HG02623 (cell line): ENCODE data around the gene ADCY9.
"Not testable (repeated sequence)": the region's sequence is repeated elsewhere in the genome, so short reads cannot be mapped to it uniquely, and the experiment has no call there.

ENCODE experiments used
- ATAC-seq: cut with Tn5 transposase; IDR thresholded peaks from one replicate; pipeline ENCODE4 v1.9.1; 2021; ENCODE audit warnings: moderate library complexity; ENCODE audit not compliant: unreplicated experiment

The ADCY9 gene

DNA sequence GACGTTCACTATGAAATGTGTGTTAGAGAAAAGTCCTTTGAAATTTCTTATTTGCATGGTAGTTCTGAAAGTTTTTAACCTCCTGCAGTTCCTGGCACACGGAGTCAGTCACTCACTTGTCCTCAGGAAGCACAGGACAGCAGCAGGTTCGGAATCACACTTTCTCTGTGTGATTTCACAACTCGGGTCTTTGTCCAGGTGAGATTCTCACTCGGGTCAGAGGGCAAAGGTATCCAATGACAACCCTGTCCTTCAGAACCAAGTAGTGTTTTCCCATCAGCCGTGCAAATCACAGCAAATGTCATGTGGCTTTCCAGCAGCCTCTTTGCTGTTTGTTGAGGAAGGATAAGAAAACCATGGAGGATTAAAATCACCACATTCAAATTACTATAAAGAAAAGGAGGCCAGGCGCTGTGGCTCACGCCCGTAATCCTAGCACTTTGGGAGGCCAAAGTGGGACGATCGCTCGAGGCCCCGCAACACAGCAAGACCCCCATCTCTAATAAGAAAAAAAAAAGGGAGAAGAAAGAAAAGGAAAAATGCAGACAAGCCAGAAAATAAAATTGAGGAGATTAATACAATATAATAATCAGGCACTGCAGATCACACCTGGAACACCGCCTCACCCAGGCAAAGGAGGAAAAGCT is 22.0 kb downstream of the ADCY9 start:
- ATAC-seq = no peak

DNA sequence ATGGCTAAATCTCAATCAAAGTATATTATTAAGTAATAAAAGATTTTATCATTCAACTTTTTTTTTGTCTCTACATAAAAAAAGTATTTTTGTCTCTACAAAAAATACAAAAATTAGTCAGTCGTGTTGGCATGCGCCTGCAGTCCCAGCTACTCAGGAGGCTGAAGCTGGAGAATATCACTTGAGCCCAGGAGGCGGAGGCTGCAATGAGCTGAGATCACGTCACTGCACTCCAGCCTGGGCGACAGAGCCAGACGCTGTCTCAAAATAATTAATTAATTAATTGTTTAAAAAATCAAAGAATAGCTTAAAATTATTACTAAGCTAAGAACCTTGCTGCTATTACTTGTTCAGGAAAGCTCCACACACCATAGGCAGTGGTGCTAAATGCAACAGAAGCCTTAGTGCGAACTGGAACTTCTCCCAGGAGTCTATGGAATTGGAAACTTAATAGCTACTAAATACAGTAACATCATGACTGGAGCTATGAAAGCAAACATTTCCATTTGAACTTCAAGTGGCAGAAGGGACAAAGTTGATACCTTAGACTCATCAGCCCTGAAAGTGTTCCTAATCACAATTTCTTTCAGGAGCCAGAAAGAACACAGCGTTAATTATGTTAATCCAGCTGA is 22.6 kb downstream of the ADCY9 start:
- ATAC-seq = no peak

DNA sequence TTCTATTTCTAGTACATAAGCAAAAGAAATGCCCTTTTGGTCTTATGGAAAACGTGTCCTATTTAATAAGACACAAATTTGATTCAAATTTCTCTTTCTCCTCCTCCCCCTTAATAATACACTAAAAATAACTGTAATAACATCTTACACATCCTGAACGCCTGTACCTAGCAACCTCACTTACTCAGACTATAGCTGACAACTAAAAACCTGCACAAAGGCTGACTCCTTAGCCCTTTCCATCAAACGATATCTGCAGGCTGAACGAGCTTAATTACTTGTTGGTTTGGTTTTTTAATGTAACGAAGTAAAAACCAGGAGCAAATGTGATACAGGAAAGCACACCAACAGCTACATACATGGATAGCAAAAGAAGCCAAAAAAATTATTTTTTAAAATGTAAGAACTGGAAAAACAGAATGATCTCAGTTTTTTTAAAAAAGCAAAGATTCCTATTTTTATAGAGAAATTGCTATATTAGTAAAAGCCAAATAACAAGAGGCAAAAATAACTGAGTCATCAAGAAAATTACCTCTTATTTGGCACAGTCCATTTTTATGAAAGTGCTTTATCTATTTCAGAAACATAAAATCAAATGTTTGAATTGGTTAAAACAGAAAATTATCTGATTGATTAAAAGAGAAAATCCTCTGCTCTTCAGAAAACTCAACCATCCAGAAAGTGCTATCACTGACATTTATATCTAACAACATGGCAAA is 23.5 kb downstream of the ADCY9 start:
- no peak for ATAC-seq

DNA sequence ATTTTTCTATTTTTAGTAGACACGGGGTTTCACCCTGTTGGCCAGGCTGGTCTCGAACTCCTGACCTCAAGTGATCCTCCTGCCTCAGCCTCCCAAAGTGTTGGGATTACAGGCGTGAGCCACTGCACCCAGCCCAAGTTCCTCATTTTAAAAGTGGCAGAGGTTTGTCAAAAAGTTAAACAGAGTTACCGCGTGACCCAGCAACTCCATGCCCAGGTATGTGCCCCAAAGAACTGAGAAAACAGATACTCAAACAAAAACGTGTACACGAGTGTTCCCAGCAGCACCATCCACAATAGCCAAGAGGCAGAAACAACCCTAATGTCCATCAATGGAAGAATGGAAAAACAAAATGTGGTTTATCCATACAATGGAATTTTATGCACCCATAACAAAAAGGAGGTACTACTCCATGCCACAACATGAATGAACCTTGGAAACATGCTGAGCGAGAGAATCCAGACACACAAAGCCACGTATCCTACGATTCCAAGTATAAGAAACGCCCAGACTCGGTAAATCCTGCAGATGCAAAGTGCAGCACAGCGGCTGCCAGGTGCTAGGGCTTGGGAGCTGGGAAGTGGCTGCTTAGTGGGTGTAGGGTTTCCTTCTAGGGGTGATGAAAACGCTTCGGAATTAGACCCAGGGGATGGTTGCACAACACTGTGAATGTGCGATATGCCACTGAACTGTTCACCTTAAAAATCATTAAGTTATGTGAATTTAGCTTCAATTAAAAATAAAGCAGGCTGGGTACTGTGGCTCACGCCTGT is 24.8 kb downstream of the ADCY9 start:
- no peak for ATAC-seq

DNA sequence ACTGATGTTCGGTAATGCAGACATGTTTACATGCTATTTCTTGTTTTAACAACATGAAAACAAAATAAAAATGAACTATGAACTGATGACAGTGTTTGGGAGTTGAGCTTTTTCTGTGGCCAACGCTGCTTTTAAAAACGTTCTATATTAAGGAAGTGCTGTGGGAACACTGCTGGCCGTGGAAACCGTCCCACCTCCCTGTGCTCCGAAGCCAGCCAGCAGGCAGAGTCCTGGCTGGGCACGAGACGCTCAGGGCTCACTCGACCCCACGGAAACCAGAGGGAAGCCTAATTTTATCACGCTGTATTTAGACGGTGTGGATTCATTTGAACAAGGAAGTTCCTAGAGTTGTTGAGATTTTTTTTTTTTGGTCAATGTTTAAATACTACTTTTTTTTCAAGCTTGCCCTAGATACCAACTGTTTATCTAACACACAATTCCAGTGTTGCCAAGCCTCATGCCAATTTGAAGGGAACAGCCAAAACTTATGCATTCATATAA is 25.8 kb downstream of the ADCY9 start:
- ATAC-seq = no peak

DNA sequence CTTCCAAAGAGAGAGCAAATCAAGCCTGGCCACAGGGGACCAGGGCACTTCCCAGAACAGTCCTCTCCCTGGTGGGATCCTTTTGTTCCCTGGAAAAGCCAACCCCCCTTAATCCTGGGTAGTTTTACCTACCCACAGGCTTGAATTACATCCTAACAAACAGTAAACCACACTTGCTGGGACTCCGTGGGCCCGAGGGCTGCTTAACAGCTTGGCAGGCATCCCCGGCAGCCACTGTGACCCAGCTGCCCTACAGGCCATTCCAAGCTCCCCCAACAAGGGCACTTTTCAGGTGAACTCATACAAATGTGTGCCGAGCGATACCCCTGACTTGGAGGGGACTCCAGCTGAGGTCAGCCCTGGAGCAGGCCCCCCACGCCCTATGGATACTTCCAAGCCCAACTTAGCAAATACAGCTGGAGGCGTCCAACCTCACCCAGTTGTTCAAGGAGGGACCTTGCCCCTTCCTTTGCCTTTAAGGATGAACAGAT is 26.4 kb downstream of the ADCY9 start:
- no peak for ATAC-seq

DNA sequence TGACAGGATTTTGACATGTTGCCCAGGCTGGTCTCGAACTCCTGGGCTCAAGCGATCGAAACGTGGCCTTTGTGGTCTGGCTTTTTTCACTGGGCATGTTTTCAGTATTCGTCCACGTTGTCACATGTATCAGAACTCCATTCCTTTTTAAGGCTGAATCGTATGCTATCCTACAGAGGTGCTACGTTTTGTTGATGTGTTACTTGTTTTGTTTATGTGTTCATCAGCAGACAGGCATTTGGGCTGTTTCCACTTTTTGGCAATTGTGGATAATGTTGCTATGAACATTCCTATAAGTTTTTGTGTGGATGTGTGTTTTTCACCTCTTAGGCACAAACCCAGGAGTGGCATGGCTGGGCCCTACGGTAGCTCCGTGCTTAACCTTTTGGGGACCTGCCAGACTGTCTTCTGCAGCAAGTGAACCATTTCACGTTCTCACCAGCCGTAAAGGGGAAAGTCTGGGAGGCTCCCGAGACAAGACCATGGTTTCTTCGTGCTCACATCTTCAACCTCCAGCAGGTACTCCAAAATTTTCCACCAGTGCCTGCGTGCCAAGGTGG is 26.9 kb downstream of the ADCY9 start:
- ATAC-seq = no peak

DNA sequence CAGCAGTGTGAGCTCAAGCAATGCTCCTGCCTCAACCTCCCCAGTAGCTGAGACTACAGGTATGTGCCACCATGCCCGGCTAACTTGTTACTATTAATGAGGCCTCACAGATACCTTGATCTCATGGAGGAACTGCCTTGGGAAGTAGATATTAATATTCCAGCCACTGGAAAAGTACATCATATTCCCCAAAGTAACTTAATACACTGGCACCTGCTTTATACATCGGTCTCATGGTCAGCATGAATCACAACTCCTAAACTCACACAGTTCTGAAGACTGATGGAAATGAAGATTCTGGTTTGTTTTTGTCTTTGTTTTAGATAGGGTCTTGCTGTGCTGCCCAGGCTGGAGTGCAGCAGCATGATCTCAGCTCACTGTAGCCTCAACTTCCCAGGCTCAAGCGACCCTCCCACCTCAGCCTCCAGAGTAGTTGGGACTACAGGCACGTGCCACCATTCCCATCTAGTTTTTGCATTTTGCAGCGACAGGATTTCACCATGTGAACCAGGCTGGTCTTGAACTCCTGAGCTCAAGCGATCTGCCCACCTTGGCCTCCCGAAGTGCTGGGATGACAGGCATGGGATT is 28.2 kb downstream of the ADCY9 start:
- ATAC-seq = no peak

DNA sequence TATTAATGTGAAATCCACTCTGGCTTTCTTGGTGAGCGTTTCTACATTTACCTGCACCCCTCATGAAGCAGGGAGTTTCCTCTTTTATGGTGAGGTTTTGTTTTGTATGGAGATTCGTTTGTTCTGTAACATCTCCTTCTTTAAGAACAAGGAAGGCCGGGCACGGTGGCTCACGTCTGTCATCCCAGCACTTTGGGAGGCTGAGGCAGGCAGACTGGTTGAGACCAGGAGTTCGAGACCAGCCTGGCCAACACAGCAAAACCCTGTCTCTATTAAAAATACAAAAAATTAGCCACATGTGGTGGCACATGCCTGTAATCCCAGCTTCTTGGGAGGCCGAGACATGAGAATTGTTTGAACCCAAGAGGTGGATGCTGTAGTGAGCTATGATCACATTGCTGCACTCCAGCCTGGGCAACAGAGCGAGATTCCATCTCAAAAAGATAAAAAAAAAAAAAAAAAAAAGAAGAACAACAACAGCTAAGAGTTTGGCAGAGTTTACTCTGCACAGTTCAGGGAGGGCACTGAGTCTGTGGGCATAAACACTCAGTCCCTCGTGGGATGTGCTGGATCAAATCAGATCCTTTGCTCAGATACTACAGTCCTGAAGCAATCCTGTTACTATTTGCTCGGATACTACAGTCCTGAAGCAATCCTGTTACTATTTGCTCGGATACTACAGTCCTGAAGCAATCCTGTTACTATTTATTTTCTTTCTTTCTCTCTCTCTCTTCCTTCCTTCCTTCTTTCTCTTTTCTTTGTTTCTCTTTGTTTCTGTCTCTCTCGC is 28.9 kb downstream of the ADCY9 start:
- no peak for ATAC-seq

DNA sequence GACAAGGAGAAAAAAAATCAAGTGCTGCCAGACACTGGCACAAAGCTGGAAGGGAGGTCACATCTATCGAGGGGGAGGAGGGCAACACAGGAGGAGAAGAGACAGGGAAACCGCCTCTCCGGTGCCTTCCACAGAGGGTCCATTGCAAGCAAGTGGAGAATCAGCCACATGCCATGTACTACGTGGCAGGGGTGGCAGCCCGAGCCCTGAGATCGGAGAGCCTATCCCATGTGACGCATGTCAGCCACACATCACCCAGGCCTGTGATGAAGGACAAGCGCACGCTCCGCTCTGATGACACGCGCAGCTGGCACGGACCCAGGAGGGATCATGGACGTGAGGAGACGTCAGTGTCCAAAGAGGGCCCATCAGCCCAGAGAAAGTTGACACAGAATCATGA is 30.1 kb downstream of the ADCY9 start:
- ATAC-seq = no peak

DNA sequence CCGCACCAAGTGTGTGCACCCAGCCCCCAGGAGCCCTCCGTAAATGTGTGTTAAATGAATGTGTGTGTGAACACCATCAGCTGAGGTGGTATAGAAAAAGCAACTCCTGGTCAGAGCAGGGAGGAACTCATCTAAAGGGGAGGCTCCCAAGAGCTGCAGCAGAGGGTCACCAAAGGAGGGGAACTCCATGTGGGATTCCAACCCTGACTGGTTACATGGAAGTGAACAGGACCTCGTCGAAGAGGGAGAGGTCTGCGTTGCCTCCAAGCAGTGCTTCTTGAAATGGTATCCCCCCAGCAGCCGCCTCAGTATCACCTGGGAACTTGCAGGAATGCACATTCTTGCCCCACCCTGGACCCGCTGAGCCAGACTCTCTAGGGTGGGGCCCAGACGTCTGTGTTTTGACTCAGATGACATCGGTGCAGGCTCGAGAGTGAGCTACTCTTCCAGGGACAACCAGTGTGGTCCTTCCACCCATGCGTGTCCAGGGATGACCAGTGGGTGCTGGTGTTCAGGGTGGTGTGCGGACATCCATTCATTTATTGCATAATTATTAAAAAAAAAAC is 30.8 kb downstream of the ADCY9 start:
- no peak for ATAC-seq

DNA sequence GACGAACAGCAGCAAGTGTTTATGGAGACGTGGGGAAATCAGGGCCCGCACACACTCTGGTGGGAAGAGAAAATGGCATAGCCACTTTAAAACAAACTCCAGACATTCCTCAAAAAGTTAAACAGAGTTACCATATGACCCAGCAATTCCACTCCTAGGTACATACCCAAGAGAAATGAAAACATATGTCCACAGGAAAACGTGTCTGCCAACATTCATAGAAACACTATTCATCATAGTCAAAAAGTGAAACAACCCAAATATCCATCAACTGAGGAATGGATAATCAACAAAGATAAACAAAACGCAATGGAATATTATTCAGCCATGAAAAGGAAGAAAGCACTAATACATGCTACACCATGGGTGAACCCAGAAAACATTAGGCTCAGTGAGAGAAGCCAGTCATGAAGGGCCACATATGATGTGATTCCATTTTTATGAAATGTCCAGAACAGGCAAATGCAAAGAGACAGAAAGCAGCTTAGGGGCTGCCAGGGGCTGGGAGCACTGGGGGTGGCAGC is 32.8 kb downstream of the ADCY9 start:
- no peak for ATAC-seq

DNA sequence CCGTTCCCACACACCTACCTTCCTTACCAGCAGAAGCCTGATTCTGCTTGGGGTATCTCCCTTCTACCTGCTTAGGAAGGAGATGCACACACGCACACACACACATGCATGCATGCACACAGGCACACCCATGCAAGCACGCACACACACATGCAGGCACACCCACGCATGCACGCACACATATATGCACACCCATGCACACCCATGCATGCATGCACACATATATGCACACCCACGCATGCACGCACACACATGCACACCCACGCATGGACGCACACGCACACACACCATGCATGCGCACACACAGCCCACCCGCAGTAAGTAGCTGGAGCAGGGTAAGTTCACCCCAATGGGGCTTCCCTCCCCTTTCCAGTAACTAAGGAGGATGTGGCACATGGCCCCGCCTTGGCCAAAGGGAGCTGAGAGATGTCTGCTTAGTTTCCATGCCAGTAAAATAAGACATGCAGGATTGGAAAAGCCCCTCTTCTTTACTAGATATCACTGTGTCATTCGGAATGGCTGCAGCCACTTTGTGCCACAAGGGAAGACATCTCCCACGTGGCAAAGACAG is 33.7 kb downstream of the ADCY9 start:
- ATAC-seq = no peak

DNA sequence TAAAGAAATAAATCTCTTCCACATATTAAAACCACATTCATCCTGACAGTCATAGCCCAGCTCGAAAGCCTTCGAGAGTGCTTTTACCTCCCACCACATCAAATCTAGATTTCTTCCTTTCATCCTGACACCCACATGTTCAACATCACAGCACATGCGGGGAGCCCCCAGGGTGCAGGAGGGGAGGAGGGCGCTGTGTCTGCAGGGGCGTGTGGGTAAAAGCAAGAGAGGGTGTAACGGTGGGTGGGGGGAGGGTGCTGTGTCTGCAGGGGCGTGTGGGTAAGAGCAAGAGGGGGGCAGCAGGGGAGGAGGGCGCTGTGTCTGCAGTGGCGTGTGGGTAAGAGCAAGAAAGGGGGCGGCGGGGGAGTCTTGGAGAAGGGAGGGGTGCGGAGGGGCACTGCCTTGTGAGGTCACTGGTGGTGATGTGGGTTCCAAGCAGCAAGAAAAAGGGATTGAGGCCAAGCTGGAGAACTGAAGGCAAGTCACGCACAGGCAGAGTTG is 34.7 kb downstream of the ADCY9 start:
- no peak for ATAC-seq

DNA sequence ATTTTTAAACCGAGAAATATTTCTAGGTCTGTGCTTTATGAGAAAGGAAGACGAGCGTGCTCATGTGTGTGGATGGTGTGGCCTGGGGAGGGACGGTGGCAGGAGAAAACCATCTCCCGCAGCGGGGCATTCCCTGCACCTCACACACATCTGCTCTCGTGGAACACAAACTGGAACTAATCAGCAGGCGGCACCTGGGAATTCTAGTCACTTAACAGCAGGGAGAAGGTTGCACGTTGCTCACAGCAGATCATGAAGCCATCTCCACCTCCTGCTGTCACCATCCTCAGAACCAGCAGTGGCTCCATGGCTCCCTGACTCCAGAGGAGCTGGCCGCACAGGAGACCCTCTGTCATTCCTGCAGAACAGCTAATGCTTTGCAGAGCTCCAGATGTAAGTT is 35.2 kb downstream of the ADCY9 start:
- no peak for ATAC-seq

DNA sequence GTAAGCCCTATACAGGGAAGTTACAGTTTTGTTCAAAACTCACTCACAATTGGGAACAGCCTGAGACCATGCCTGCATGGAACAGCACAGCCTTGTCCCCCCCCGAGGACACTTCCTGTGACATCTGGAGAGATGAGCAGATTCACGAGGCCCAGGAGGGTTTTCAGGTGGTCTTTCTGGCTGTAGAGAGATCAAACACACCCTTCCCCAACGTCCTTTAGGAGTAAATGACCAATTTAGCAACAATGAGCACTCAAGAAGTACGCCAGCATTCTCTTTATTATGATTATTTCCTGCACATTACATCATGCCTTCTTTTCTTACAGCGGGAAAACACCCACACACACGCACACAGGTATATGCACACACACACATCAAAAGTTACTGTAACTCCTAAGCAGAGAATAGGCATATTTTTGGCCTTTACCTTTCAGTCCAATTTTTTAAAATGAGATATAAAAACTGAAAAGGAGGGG is 39.0 kb downstream of the ADCY9 start:
- ATAC-seq = no peak

DNA sequence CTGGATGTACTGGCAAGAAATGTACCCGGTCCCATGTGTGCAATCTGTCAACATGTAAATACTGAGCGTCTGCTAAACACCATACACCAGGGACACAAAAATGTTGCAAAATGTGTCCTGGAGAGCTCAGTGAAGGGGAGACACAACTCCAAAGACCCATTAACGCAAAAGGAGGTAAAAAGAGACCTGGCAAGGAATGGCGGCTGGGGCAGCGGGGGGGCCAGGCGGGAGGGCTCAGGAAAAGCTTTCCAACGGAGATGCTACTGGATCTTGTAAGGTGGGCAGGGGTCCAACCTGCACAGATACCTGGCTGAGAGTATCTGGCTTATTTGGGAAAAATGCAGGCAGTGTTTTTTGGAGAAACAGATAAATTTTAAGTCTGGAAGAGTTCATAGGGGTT is 40.7 kb downstream of the ADCY9 start:
- no peak for ATAC-seq

DNA sequence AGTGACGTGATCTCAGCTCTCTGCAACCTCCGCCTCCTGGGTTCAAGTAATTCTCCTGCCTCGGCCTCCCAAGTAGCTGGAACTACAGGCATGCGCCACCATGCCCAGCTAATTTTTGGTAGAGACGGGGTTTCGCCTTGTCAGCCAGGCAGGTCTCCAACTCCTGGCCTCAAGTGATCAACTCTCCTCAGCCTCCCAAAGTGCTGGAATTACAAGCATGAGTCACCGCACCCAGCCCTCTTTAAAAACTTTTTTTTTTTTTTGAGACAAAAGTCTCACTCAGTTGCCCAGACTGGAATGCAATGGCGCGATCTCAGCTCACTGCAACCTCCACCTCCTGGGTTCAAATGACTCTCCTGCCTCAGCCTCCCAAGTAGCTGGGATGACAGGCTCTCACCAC is 43.1 kb downstream of the ADCY9 start:
- ATAC-seq = not testable (repeated sequence)
